ENCODE measurements around the gene CEP85L. TPM values are rescaled to one million over a fixed set of nuclear protein-coding genes. Genes with fewer than 3 reads are reported as not detected.

The CEP85L gene
- total RNA-seq, 1 donor from 2014 or later = 12.6 TPM

GRCh38 chr6:118581489-118581959 lies 69.9 kb downstream of the CEP85L start:
- Mint-ChIP-seq H3K27ac (no peak overlapping the region), H3K4me3 (no peak overlapping the region), H3K36me3 (peaks cover 16% of the 10 kb centered on the region), H3K4me1 (no peaks in the 10 kb centered on the region), H3K27me3 (ENCODE audit: insufficient read depth, low read depth) (no peaks in the 10 kb centered on the region), H3K9me3 (peaks cover 31% of the 10 kb centered on the region)
- DNase-seq (ENCODE audit: low spot score) = no peak
- no peaks in the 10 kb centered on the region for H3K27me3 ChIP-seq
- H3K4me3 ChIP-seq = no peak overlapping the region
- H3K27ac ChIP-seq = no peak overlapping the region
- no peaks in the 10 kb centered on the region for H3K36me3 ChIP-seq
- no peaks in the 10 kb centered on the region for H4K20me1 ChIP-seq (ENCODE audit: low read depth)
- no peak overlapping the region for H3K4me2 ChIP-seq
- H3F3A ChIP-seq (ENCODE audit: low read depth) = no peaks in the 10 kb centered on the region
- H2AFZ ChIP-seq (replicated peaks) = no peak overlapping the region
- no peaks in the 10 kb centered on the region for H3K4me1 ChIP-seq
- TF ChIP-seq EZH2 (IDR thresholded peaks at IDR 0.05) (no peak), CTCF (IDR thresholded peaks at IDR 0.05) (no peak), EZH2phosphoT487 (IDR thresholded peaks at IDR 0.05) (no peak)
- no peaks in the 10 kb centered on the region for H3K9me3 ChIP-seq (ENCODE audit: low read depth)
- no peak overlapping the region for H3K9ac ChIP-seq
- H3K79me2 ChIP-seq (ENCODE audit: low read depth) = no peaks in the 10 kb centered on the region

DNA sequence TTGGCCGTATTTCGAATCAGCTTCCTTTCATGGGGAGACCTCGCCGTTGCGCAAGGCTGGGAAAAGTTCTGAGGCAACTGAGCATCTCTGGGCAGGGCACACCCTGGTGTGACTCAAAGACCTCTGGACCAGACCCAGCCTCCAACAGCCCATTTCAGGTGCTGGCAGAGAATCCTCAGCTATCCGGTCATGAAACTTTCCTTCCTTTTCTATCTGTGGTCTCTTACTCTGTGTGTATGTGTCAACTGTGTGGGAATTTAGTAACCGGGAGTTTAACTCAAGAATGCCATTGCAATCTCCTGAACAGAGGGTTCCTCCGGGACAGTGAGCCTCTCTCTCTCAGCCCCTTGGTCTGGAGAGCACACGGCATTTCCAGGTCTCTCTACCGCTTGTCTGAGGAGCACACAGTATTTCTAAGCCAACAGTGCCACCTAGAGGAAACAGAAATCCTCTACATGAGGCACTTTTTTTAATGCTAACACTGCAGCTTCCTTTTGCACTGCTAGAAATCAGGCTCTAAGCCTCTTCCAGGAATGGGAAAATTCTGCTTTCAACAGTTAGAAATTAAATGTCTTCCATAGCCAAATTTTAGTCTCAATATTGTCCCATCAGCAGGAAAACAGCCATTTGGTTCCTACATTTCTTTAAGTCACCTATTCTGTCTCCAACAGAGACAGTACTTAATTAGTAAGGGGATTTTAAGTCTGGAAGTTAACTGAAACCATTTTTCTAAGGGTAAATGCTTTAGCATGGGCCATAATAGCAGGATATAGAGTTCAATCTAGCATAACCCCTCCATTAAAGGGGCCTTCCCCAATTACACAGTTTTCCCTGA lies 70.6 kb downstream of the CEP85L start:
- Histone ChIP-seq H3K36me3 (no peaks in the 10 kb centered on the region), H3K9me3 (ENCODE audit: low read depth) (no peaks in the 10 kb centered on the region), H3K4me3 (no peak overlapping the region), H2AFZ (replicated peaks) (no peak overlapping the region), H3K27me3 (no peaks in the 10 kb centered on the region), H3K4me1 (no peaks in the 10 kb centered on the region), H4K20me1 (ENCODE audit: low read depth) (no peaks in the 10 kb centered on the region), H3K27ac (no peak overlapping the region), H3K9ac (no peak overlapping the region), H3K79me2 (ENCODE audit: low read depth) (no peaks in the 10 kb centered on the region), H3F3A (ENCODE audit: low read depth) (no peaks in the 10 kb centered on the region), H3K4me2 (no peak overlapping the region)
- no peak overlapping the region for H3K27ac Mint-ChIP-seq
- no peaks in the 10 kb centered on the region for H3K4me1 Mint-ChIP-seq
- TF ChIP-seq EZH2 (IDR thresholded peaks at IDR 0.05) (no peak), EZH2phosphoT487 (IDR thresholded peaks at IDR 0.05) (no peak), CTCF (IDR thresholded peaks at IDR 0.05) (peak; percentile 85)
- peaks cover 4% of the 10 kb centered on the region for H3K27me3 Mint-ChIP-seq (ENCODE audit: insufficient read depth, low read depth)
- peak; percentile 86 for DNase-seq (ENCODE audit: low spot score)
- peaks cover 38% of the 10 kb centered on the region for H3K9me3 Mint-ChIP-seq
- H3K4me3 Mint-ChIP-seq = no peak overlapping the region
- H3K36me3 Mint-ChIP-seq = peaks cover 19% of the 10 kb centered on the region

- Mint-ChIP-seq H3K36me3 (peaks cover 28% of the 10 kb centered on the region), H3K4me3 (no peak overlapping the region), H3K4me1 (no peaks in the 10 kb centered on the region), H3K27ac (no peak overlapping the region), H3K27me3 (ENCODE audit: insufficient read depth, low read depth) (peaks cover 4% of the 10 kb centered on the region), H3K9me3 (peaks cover 47% of the 10 kb centered on the region)
- no peak for DNase-seq (ENCODE audit: low spot score)
- H4K20me1 ChIP-seq (ENCODE audit: low read depth) = no peaks in the 10 kb centered on the region
- H3K36me3 ChIP-seq = no peaks in the 10 kb centered on the region
- TF ChIP-seq CTCF (IDR thresholded peaks at IDR 0.05) (no peak), EZH2 (IDR thresholded peaks at IDR 0.05) (no peak), EZH2phosphoT487 (IDR thresholded peaks at IDR 0.05) (no peak)
- H3K4me2 ChIP-seq = no peak overlapping the region
- H3K4me1 ChIP-seq = no peaks in the 10 kb centered on the region
- H3F3A ChIP-seq (ENCODE audit: low read depth) = no peaks in the 10 kb centered on the region
- no peak overlapping the region for H3K4me3 ChIP-seq
- no peak overlapping the region for H3K9ac ChIP-seq
- H3K79me2 ChIP-seq (ENCODE audit: low read depth) = no peaks in the 10 kb centered on the region
- no peaks in the 10 kb centered on the region for H3K27me3 ChIP-seq
- no peak overlapping the region for H2AFZ ChIP-seq (replicated peaks)
- H3K27ac ChIP-seq = no peak overlapping the region
- H3K9me3 ChIP-seq (ENCODE audit: low read depth) = no peaks in the 10 kb centered on the region
Measured at GRCh38 chr6:118579786-118580185, 71.6 kb downstream of the CEP85L start.
